ENCODE results near the gene NAXE.
"Not testable (repeated sequence)": the region's sequence is repeated elsewhere in the genome, so short reads cannot be mapped to it uniquely, and the experiment has no call there.

NAXE gene

DNA sequence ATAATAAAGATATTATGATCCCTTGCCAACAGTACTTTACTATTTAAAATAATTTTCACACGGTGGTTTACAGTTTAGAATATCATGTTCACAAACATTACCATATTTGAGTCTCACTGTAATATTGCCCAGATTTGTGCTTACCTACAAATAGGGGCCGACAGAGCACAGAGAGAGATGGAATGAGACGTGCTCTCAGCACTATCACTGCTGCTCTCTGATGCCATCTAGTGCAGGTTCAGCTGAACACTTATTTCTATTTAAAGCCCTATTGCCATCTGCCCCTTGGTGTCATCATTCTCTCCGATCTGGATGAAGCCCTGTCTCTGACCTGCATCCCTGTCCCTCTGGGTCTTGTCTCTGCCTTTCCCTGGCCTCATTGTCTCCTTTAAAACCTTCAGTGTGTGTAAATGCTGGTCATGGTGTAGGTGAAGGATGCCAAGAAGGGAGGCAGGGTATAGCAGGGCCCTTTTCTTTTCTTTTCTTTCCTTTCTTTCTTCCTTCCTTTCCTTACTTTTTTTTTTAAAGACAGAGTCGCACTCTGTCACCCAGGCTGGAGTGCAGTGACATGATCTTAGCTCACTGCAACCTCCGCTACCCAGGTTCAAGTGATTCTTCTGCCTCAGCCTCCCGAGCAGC lies 16.6 kb downstream of the NAXE start:
- no peaks in the 10 kb centered on the region for H3F3A ChIP-seq (ENCODE audit: insufficient read depth, low read length)

DNA sequence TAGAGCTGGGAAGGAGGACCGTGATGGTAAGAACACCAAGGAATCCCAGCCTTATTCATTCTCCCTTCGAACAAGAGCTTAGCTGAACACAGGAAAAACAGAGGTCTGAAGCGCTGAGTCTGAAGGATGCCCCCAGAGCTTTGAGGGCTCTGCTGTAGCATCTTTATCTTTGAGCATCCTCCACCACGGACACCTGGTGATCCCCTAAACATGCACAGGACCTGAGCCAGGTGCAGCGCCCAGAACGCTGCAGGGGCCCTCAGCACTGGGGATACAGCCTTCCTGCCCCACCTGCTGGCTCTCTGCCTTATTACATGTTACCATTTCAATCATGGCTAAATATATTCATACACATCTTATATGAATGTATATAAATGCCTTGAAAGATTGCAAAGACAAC lies 17.4 kb downstream of the NAXE start:
- H4K20me1 ChIP-seq (ENCODE audit: insufficient read depth, low read length), result no peaks in the 10 kb centered on the region
- no peak overlapping the region for H3K9ac ChIP-seq (ENCODE audit: low read length)
- no peaks in the 10 kb centered on the region for H3F3A ChIP-seq (ENCODE audit: insufficient read depth, low read length)
- no peaks in the 10 kb centered on the region for H3K36me3 ChIP-seq (ENCODE audit: insufficient read depth, low read length)
- no peaks in the 10 kb centered on the region for H3K79me2 ChIP-seq (ENCODE audit: insufficient read depth, low read length)
- TF ChIP-seq, protein P1, sequence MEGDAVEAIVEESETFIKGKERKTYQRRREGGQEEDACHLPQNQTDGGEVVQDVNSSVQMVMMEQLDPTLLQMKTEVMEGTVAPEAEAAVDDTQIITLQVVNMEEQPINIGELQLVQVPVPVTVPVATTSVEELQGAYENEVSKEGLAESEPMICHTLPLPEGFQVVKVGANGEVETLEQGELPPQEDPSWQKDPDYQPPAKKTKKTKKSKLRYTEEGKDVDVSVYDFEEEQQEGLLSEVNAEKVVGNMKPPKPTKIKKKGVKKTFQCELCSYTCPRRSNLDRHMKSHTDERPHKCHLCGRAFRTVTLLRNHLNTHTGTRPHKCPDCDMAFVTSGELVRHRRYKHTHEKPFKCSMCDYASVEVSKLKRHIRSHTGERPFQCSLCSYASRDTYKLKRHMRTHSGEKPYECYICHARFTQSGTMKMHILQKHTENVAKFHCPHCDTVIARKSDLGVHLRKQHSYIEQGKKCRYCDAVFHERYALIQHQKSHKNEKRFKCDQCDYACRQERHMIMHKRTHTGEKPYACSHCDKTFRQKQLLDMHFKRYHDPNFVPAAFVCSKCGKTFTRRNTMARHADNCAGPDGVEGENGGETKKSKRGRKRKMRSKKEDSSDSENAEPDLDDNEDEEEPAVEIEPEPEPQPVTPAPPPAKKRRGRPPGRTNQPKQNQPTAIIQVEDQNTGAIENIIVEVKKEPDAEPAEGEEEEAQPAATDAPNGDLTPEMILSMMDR (IDR thresholded peaks at IDR 0.05; ENCODE audit: low read length), result peak; percentile 84
- TF ChIP-seq EZH2 (IDR thresholded peaks at IDR 0.05; ENCODE audit: borderline replicate concordance, low read length), result no peak
- H3K27me3 ChIP-seq (ENCODE audit: insufficient read depth, low read length), result no peaks in the 10 kb centered on the region
- H3K4me3 ChIP-seq (ENCODE audit: low read depth, low read length, poor library complexity, severe bottlenecking), result no peak overlapping the region
- H3K4me1 ChIP-seq (ENCODE audit: insufficient read depth, low read length, severe bottlenecking), result no peaks in the 10 kb centered on the region
- H2AFZ ChIP-seq (ENCODE audit: low read length), result no peak overlapping the region
- H3K9me2 ChIP-seq (ENCODE audit: low read depth, low read length), result no peaks in the 10 kb centered on the region
- H3K9me3 ChIP-seq (ENCODE audit: low read length), result no peaks in the 10 kb centered on the region
- H3K27ac ChIP-seq (ENCODE audit: low read depth, low read length, poor library complexity, severe bottlenecking), result no peak overlapping the region
- H3K4me2 ChIP-seq (ENCODE audit: low read length), result no peak overlapping the region

More for the DNA sequence above, 16.6 kb downstream of the NAXE start:
- no peak for TF ChIP-seq EZH2 (IDR thresholded peaks at IDR 0.05; ENCODE audit: borderline replicate concordance, low read length)
- TF ChIP-seq, protein P1 (IDR thresholded peaks at IDR 0.05; ENCODE audit: low read length), result peak; percentile 84
- H3K9me2 ChIP-seq (ENCODE audit: low read depth, low read length), result no peaks in the 10 kb centered on the region
- H2AFZ ChIP-seq (ENCODE audit: low read length), result no peak overlapping the region
- H3K9me3 ChIP-seq (ENCODE audit: low read length), result no peaks in the 10 kb centered on the region
- no peak overlapping the region for H3K4me3 ChIP-seq (ENCODE audit: low read depth, low read length, poor library complexity, severe bottlenecking)
- no peaks in the 10 kb centered on the region for H3K27me3 ChIP-seq (ENCODE audit: insufficient read depth, low read length)
- no peak overlapping the region for H3K4me2 ChIP-seq (ENCODE audit: low read length)
- no peak overlapping the region for H3K9ac ChIP-seq (ENCODE audit: low read length)
- H3K79me2 ChIP-seq (ENCODE audit: insufficient read depth, low read length), result no peaks in the 10 kb centered on the region
- H3K36me3 ChIP-seq (ENCODE audit: insufficient read depth, low read length), result no peaks in the 10 kb centered on the region
- H3K27ac ChIP-seq (ENCODE audit: low read depth, low read length, poor library complexity, severe bottlenecking), result no peak overlapping the region
- H3K4me1 ChIP-seq (ENCODE audit: insufficient read depth, low read length, severe bottlenecking), result no peaks in the 10 kb centered on the region
- no peaks in the 10 kb centered on the region for H4K20me1 ChIP-seq (ENCODE audit: insufficient read depth, low read length)

DNA sequence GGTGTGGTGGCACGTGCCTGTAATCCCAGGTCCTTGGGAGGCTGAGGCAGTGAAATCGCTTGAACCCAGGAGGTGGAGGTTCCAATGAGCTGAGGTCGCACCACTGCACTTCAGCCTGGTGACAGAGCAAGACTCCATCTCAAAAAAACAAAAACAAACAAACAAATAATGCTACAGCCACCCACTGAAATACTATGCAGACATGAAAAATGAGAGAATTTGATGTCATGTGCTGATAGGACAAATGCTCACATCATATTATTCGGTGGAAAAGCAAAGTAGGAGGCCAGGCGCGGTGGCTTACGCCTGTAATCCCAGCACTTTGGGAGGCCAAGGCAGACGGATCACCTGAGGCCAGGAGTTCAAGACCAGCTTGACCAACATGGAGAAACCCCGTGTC lies 18.5 kb downstream of the NAXE start:
- not testable (repeated sequence) for H3K4me3 ChIP-seq (ENCODE audit: low read depth, low read length, poor library complexity, severe bottlenecking); H3K9me2 ChIP-seq (ENCODE audit: low read depth, low read length); H3K9me3 ChIP-seq (ENCODE audit: low read length); H3K27me3 ChIP-seq (ENCODE audit: insufficient read depth, low read length); H3K4me1 ChIP-seq (ENCODE audit: insufficient read depth, low read length, severe bottlenecking); H2AFZ ChIP-seq (ENCODE audit: low read length); H3K27ac ChIP-seq (ENCODE audit: low read depth, low read length, poor library complexity, severe bottlenecking); H3K9ac ChIP-seq (ENCODE audit: low read length); H3F3A ChIP-seq (ENCODE audit: insufficient read depth, low read length); H4K20me1 ChIP-seq (ENCODE audit: insufficient read depth, low read length); H3K4me2 ChIP-seq (ENCODE audit: low read length); H3K36me3 ChIP-seq (ENCODE audit: insufficient read depth, low read length); H3K79me2 ChIP-seq (ENCODE audit: insufficient read depth, low read length)

DNA sequence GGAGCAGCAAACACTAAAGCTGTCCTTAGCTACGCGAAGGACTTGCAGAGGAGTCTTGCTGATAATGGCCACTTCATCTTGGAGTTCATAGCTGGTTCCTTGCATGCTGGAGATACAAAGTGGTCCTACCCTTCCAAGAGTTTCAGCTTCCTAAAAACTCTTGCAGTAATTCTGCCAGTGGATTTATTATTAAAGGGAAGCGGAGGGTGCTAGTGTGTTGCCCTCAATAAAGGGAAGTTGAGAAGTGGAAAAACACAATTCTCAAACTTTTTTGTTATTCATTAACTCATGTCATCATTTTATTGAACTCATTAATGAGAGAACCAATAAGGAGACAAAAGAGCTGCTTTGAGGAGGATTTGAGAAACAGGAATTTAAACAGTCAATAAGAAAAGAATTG lies 21.1 kb downstream of the NAXE start:
- Histone ChIP-seq H3K9me2 (ENCODE audit: low read depth, low read length) (no peaks in the 10 kb centered on the region), H3K4me3 (ENCODE audit: low read depth, low read length, poor library complexity, severe bottlenecking) (no peak overlapping the region), H2AFZ (ENCODE audit: low read length) (no peak overlapping the region), H3K9ac (ENCODE audit: low read length) (no peak overlapping the region), H3K9me3 (ENCODE audit: low read length) (no peaks in the 10 kb centered on the region), H3K27ac (ENCODE audit: low read depth, low read length, poor library complexity, severe bottlenecking) (no peak overlapping the region), H3K36me3 (ENCODE audit: insufficient read depth, low read length) (no peaks in the 10 kb centered on the region), H4K20me1 (ENCODE audit: insufficient read depth, low read length) (no peaks in the 10 kb centered on the region), H3K79me2 (ENCODE audit: insufficient read depth, low read length) (no peaks in the 10 kb centered on the region), H3F3A (ENCODE audit: insufficient read depth, low read length) (no peaks in the 10 kb centered on the region), H3K4me2 (ENCODE audit: low read length) (no peak overlapping the region), H3K27me3 (ENCODE audit: insufficient read depth, low read length) (no peaks in the 10 kb centered on the region; the same call in 1 of the 2 replicates), H3K4me1 (ENCODE audit: insufficient read depth, low read length, severe bottlenecking) (no peaks in the 10 kb centered on the region)
- TF ChIP-seq, protein P1 (IDR thresholded peaks at IDR 0.05; ENCODE audit: low read length), result no peak
- TF ChIP-seq EZH2 (IDR thresholded peaks at IDR 0.05; ENCODE audit: borderline replicate concordance, low read length), result no peak
